ENCODE data around the gene CDKL5.

The CDKL5 gene

DNA sequence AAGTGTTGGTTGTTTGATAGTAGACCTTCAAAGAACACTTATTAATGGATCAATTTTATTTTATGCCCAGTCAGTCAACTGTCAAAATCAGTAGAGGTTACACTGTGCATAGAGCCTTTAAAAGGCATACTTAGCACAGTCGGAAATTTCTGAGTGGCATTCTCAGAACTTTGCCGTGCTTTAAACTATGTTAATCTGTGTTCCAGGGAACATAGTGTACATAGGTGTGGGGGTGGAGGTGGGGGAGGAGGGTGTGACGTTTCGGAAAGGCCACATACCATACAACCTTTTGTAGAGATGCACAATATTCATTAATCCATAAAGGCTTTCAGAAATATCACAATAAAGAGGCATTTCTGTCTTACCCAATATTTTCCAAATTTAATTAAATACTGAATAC, 170.7 kb downstream of the CDKL5 start:
- Histone ChIP-seq H3K36me3 (ENCODE audit: insufficient read depth, low read length) (no peaks in the 10 kb centered on the region), H3K79me2 (ENCODE audit: insufficient read depth, low read length) (no peaks in the 10 kb centered on the region), H3K4me2 (ENCODE audit: low read depth, low read length, poor library complexity, severe bottlenecking) (no peak overlapping the region), H2AFZ (ENCODE audit: low read length) (no peak overlapping the region), H3K9me2 (replicated peaks; ENCODE audit: low read depth, low read length) (no peaks in the 10 kb centered on the region), H3K27me3 (ENCODE audit: insufficient read depth, low read length, poor library complexity, severe bottlenecking) (no peaks in the 10 kb centered on the region), H3K4me3 (ENCODE audit: low read length, poor library complexity, severe bottlenecking) (no peak overlapping the region), H3K9ac (ENCODE audit: low read depth, low read length, poor library complexity, severe bottlenecking) (no peak overlapping the region), H3K4me1 (ENCODE audit: insufficient read depth, low read length, poor library complexity, severe bottlenecking) (no peaks in the 10 kb centered on the region), H3K9me3 (ENCODE audit: insufficient read depth, low read depth, low read length) (no peaks in the 10 kb centered on the region), H3F3A (ENCODE audit: low read depth) (no peaks in the 10 kb centered on the region), H4K20me1 (ENCODE audit: insufficient read depth, low read length, poor library complexity, severe bottlenecking) (no peaks in the 10 kb centered on the region)
- no peak for TF ChIP-seq EZH2phosphoT487 (IDR thresholded peaks at IDR 0.05; ENCODE audit: borderline replicate concordance)
- TF ChIP-seq, protein P1, sequence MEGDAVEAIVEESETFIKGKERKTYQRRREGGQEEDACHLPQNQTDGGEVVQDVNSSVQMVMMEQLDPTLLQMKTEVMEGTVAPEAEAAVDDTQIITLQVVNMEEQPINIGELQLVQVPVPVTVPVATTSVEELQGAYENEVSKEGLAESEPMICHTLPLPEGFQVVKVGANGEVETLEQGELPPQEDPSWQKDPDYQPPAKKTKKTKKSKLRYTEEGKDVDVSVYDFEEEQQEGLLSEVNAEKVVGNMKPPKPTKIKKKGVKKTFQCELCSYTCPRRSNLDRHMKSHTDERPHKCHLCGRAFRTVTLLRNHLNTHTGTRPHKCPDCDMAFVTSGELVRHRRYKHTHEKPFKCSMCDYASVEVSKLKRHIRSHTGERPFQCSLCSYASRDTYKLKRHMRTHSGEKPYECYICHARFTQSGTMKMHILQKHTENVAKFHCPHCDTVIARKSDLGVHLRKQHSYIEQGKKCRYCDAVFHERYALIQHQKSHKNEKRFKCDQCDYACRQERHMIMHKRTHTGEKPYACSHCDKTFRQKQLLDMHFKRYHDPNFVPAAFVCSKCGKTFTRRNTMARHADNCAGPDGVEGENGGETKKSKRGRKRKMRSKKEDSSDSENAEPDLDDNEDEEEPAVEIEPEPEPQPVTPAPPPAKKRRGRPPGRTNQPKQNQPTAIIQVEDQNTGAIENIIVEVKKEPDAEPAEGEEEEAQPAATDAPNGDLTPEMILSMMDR (conservative IDR thresholded peaks at IDR 0.05; ENCODE audit: low read length) = no peak

DNA sequence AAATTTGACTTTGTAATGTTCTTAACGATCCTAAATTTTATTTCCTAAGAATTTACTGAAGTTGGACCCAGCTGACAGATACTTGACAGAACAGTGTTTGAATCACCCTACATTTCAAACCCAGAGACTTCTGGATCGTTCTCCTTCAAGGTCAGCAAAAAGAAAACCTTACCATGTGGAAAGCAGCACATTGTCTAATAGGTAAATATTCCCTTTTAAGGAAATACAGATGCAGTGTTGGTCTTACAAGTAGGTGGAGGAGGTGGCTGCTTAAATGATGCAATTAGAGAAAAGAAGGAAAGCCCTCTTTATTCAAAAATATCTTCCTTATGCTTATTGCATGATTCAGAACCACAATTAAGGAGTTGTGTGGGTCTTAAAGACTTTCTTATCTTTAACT, 173.0 kb downstream of the CDKL5 start:
- Histone ChIP-seq H3K27me3 (ENCODE audit: insufficient read depth, low read length, poor library complexity, severe bottlenecking) (no peaks in the 10 kb centered on the region), H3F3A (ENCODE audit: low read depth) (no peaks in the 10 kb centered on the region), H4K20me1 (ENCODE audit: insufficient read depth, low read length, poor library complexity, severe bottlenecking) (no peaks in the 10 kb centered on the region), H3K4me3 (ENCODE audit: low read length, poor library complexity, severe bottlenecking) (no peak overlapping the region), H3K9ac (ENCODE audit: low read depth, low read length, poor library complexity, severe bottlenecking) (no peak overlapping the region), H3K4me1 (ENCODE audit: insufficient read depth, low read length, poor library complexity, severe bottlenecking) (no peaks in the 10 kb centered on the region), H2AFZ (ENCODE audit: low read length) (no peak overlapping the region), H3K79me2 (ENCODE audit: insufficient read depth, low read length) (no peaks in the 10 kb centered on the region), H3K9me2 (replicated peaks; ENCODE audit: low read depth, low read length) (no peaks in the 10 kb centered on the region), H3K9me3 (ENCODE audit: insufficient read depth, low read depth, low read length) (no peaks in the 10 kb centered on the region), H3K36me3 (ENCODE audit: insufficient read depth, low read length) (no peaks in the 10 kb centered on the region), H3K4me2 (ENCODE audit: low read depth, low read length, poor library complexity, severe bottlenecking) (no peak overlapping the region)
- TF ChIP-seq, protein P1 (conservative IDR thresholded peaks at IDR 0.05; ENCODE audit: low read length) = no peak
- TF ChIP-seq EZH2phosphoT487 (IDR thresholded peaks at IDR 0.05; ENCODE audit: borderline replicate concordance) = no peak

DNA sequence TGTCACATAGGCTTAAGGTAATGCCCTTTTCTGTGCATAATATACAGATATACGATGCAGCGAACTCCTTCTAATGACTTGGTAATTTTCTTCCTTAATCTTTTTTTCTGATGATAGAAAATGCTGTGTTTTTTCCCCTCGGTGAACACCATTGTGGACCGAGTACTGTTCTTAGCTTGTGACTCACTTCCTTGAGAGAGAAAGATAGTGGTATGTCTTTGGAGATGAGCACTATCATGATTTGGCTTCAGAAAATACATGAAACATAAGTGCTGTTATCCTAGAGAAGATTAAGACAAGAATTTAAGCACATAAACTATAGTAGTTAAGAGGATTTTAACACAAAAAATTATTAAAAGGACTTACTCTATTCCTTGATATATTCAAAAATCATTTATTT, 182.6 kb downstream of the CDKL5 start:
- Histone ChIP-seq H3K79me2 (ENCODE audit: insufficient read depth, low read length) (no peaks in the 10 kb centered on the region), H3K9me3 (ENCODE audit: insufficient read depth, low read depth, low read length) (no peaks in the 10 kb centered on the region), H3K4me3 (ENCODE audit: low read length, poor library complexity, severe bottlenecking) (no peak overlapping the region), H3F3A (ENCODE audit: low read depth) (no peaks in the 10 kb centered on the region), H3K4me2 (ENCODE audit: low read depth, low read length, poor library complexity, severe bottlenecking) (no peak overlapping the region), H3K9ac (ENCODE audit: low read depth, low read length, poor library complexity, severe bottlenecking) (no peak overlapping the region), H2AFZ (ENCODE audit: low read length) (no peak overlapping the region), H3K36me3 (ENCODE audit: insufficient read depth, low read length) (peaks cover 8% of the 10 kb centered on the region; the same call in 1 of the 2 replicates), H3K27me3 (ENCODE audit: insufficient read depth, low read length, poor library complexity, severe bottlenecking) (no peaks in the 10 kb centered on the region), H4K20me1 (ENCODE audit: insufficient read depth, low read length, poor library complexity, severe bottlenecking) (no peaks in the 10 kb centered on the region), H3K9me2 (replicated peaks; ENCODE audit: low read depth, low read length) (no peaks in the 10 kb centered on the region), H3K4me1 (ENCODE audit: insufficient read depth, low read length, poor library complexity, severe bottlenecking) (no peaks in the 10 kb centered on the region)
- TF ChIP-seq, protein P1 (conservative IDR thresholded peaks at IDR 0.05; ENCODE audit: low read length) = no peak
- TF ChIP-seq EZH2phosphoT487 (IDR thresholded peaks at IDR 0.05; ENCODE audit: borderline replicate concordance) = no peak
